ENCODE results near the gene IQCE. TPM values are rescaled to one million over a fixed set of nuclear protein-coding genes. Genes with fewer than 3 reads are reported as not detected.

Gene IQCE
- total RNA-seq, 4 donors from 2014 or later = 10.5 to 18.6 (median 12.8) TPM

- no peak for DNase-seq (ENCODE audit: low spot score in 2 of 2)
- H3K4me3 ChIP-seq (ENCODE audit: low read depth, poor library complexity, severe bottlenecking) = no peak overlapping the region
- TF ChIP-seq POLR2A (IDR thresholded peaks at IDR 0.05) (no peak), CTCF (IDR thresholded peaks at IDR 0.05) (no peak)
- intact Hi-C loops (cut with DNase I; ENCODE audit: low total_unique reads) = no loop called here
- 92 to 97% methylated on average over 10 to 11 of the region's 11 CpGs for WGBS, 2 donors
Measured at GRCh38 chr7:2601907-2602306, 43.1 kb downstream of the IQCE start.

- no peak overlapping the region for H3K4me3 ChIP-seq (ENCODE audit: low read depth, poor library complexity, severe bottlenecking)
- no peak for DNase-seq (ENCODE audit: low spot score in 2 of 2)
- intact Hi-C loops (cut with DNase I; ENCODE audit: low total_unique reads) = no loop called here
- no peak for TF ChIP-seq POLR2A (IDR thresholded peaks at IDR 0.05)
- no peak for TF ChIP-seq CTCF (IDR thresholded peaks at IDR 0.05)
- WGBS, 2 donors = 73 to 84% methylated on average over 17 to 19 of the region's 19 CpGs
Measured at GRCh38 chr7:2602406-2603043, 43.7 kb downstream of the IQCE start.

DNA sequence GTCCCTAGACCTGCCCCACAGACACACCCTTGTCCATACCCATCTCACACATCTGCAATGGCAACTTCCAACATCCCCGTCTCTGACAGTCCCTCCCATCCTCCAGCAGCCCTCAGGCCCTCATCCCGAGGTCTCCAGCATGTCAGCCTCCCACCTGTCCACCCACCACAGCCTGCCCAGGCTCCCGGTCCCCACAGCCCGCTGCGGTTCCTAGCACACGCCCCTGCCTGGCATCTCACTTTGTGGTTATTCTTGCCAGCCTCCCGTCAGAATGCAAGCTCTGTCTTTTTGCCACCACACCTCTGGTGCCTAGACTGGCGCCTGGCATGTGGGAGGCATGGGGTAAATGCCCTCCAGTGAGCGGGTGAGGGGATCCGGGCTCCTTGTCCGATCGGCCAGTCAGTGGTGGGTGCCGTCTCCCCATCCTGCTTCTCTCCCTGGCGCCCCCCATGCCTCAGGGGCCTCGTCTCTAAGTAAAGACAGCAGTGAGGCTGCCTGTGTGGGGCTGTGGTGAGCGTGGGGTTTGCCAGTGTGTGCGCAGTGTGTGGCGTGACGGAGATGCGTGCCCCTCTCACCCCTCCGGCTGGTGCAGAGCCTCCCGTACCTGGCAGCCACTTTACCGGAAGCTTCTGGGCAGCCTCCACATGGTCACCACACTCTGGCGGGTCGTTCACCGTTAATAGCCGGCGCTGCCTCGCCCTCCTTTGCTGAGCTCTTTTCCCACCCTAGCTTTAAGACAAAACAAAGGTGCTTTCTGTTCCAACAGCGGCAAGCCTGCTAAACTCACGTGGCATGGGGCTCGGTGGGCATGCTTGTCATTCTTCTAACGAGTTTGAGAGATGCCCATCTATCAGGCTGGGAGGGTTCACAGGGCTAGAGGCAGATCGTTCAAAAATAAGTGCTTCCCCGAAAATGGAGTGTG is 44.5 kb downstream of the IQCE start:
- no peak overlapping the region for H3K4me3 ChIP-seq (ENCODE audit: low read depth, poor library complexity, severe bottlenecking)
- no peak for TF ChIP-seq POLR2A (IDR thresholded peaks at IDR 0.05)
- no peak for TF ChIP-seq CTCF (IDR thresholded peaks at IDR 0.05)
- DNase-seq (ENCODE audit: low spot score in 2 of 2) = no peak
- WGBS, 2 donors = 84 to 89% methylated on average over 33 to 35 of the region's 35 CpGs
- intact Hi-C loops (cut with DNase I; ENCODE audit: low total_unique reads) = no loop called here

DNA sequence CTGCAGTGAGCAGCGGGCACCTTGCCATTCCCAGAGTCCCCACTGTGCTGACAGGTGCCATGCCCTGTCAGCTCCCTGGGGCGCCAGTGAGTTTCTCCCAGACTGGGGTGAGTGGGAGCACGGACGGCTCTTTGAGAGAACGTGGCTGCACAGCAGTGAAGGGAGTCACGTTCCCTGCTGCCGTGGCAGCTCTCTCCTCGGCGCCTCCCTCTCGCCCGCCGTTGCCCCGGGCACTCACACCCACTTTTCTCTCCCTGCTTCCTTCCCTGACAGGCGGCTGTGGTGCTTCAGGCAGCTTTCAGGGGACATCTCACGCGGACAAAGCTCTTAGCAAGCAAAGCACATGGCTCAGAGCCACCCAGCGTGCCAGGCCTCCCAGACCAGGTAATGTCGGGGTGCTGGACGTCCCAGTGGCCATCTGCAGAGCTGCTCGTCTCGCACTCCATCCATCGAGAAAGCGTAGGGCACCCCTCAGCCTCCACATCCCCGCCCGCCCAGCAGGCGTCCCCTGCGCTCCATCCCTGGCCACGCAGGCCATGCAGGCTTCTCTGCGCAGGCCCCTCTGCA is 45.9 kb downstream of the IQCE start:
- 88 to 91% methylated on average over 29 of the region's 29 CpGs for WGBS, 2 donors
- no peak for TF ChIP-seq CTCF (IDR thresholded peaks at IDR 0.05)
- TF ChIP-seq POLR2A (IDR thresholded peaks at IDR 0.05) = no peak
- H3K4me3 ChIP-seq (ENCODE audit: low read depth, poor library complexity, severe bottlenecking) = no peak overlapping the region
- intact Hi-C loops (cut with DNase I; ENCODE audit: low total_unique reads) = no loop called here
- no peak for DNase-seq (ENCODE audit: low spot score in 2 of 2)

DNA sequence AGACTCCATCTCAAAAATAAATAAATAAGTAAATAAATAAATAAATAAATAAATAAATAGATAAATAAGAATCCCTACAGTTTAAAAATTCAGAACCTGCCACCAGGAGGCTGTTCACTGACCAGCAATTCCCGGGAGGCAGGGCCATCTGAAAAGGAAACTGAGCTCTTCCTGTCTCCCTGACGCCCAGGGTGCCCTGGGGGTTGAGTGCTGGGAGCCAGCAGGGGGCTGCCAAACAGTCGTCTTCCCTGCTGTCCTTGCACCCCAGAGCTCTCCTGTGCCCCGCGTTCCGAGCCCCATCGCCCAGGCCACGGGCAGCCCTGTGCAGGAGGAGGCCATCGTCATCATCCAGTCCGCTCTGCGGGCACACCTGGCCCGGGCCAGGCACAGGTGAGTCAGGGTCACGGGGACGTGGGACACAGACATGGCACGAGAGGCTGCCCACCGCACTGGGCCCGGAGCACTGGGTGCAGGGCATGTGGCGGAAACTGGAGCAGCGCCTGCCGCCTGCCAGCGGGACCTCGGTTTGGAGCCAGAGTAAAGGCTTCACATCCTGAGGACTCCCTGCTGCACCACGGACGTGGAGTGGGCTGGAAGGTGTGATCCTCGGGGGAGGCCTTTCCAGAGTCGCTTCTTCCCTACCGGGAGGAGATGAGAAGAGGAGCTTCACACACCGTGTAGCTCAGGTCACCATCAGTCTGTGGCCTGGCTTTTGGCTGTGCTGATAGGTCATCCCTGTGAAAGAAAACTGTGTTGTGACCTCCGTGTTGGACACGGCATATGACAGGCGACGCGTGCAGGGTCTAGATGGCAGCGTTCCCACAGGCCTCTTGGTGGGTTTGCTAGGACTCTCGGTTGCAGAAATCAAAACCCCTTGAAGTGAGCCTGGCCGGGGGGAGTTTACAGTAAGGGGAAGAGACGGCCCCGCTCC is 47.1 kb downstream of the IQCE start:
- WGBS, 2 donors = 92% methylated on average over 30 to 38 of the region's 38 CpGs
- intact Hi-C loops (cut with DNase I; ENCODE audit: low total_unique reads) = no loop called here
- no peak for DNase-seq (ENCODE audit: low spot score in 2 of 2)
- TF ChIP-seq CTCF (IDR thresholded peaks at IDR 0.05) (no peak), POLR2A (IDR thresholded peaks at IDR 0.05) (no peak)
- no peak overlapping the region for H3K4me3 ChIP-seq (ENCODE audit: low read depth, poor library complexity, severe bottlenecking)
